ENCODE data around the gene RXRA. TPM values are rescaled to one million over a fixed set of nuclear protein-coding genes. Genes with fewer than 3 reads are reported as not detected.

Gene RXRA
- total RNA-seq, 1 donor: 26.4 TPM

GRCh38 chr9:134301387-134302129 is 24.7 kb upstream of the RXRA start:
- Histone ChIP-seq H4K20me1 (ENCODE audit: insufficient read depth, low read length) (no peaks in the 10 kb centered on the region), H3K4me1 (ENCODE audit: insufficient read depth, low read length) (no peaks in the 10 kb centered on the region), H3K4me2 (ENCODE audit: insufficient read depth, low read length) (no peak overlapping the region), H3K27ac (ENCODE audit: low read depth, low read length) (no peak overlapping the region), H3K4me3 (ENCODE audit: insufficient read depth, low read length) (no peak overlapping the region), H2AFZ (ENCODE audit: low read length) (no peak overlapping the region), H3K36me3 (ENCODE audit: insufficient read depth, low read length) (no peaks in the 10 kb centered on the region), H3K79me2 (ENCODE audit: insufficient read depth, low read length) (no peaks in the 10 kb centered on the region), H3K9me3 (ENCODE audit: low read depth, low read length) (no peaks in the 10 kb centered on the region), H3K27me3 (ENCODE audit: insufficient read depth, low read length) (peaks cover 5% of the 10 kb centered on the region)
- peak; percentile 79 for DNase-seq (ENCODE audit: insufficient read length, low spot score, missing footprints)
- TF ChIP-seq CTCF (IDR thresholded peaks at IDR 0.05; ENCODE audit: extremely low read depth, low read depth, low read length): no peak

- no peak for TF ChIP-seq CTCF (IDR thresholded peaks at IDR 0.05; ENCODE audit: extremely low read depth, low read depth, low read length)
- H3K9me3 ChIP-seq (ENCODE audit: low read depth, low read length): no peaks in the 10 kb centered on the region
- no peak overlapping the region for H3K27ac ChIP-seq (ENCODE audit: low read depth, low read length)
- H3K36me3 ChIP-seq (ENCODE audit: insufficient read depth, low read length): no peaks in the 10 kb centered on the region
- no peaks in the 10 kb centered on the region for H4K20me1 ChIP-seq (ENCODE audit: insufficient read depth, low read length)
- no peak overlapping the region for H3K4me2 ChIP-seq (ENCODE audit: insufficient read depth, low read length)
- peaks cover 5% of the 10 kb centered on the region for H3K27me3 ChIP-seq (ENCODE audit: insufficient read depth, low read length)
- no peaks in the 10 kb centered on the region for H3K4me1 ChIP-seq (ENCODE audit: insufficient read depth, low read length)
- H2AFZ ChIP-seq (ENCODE audit: low read length): no peak overlapping the region
- H3K79me2 ChIP-seq (ENCODE audit: insufficient read depth, low read length): no peaks in the 10 kb centered on the region
- no peak for DNase-seq (ENCODE audit: insufficient read length, low spot score, missing footprints)
- H3K4me3 ChIP-seq (ENCODE audit: insufficient read depth, low read length): no peak overlapping the region
Observed at GRCh38 chr9:134302130-134302817, 24.0 kb upstream of the RXRA start.

- Histone ChIP-seq H3K79me2 (ENCODE audit: insufficient read depth, low read length) (no peaks in the 10 kb centered on the region), H3K27ac (ENCODE audit: low read depth, low read length) (no peak overlapping the region), H2AFZ (ENCODE audit: low read length) (no peak overlapping the region), H3K4me2 (ENCODE audit: insufficient read depth, low read length) (no peak overlapping the region), H3K27me3 (ENCODE audit: insufficient read depth, low read length) (peaks cover 12% of the 10 kb centered on the region), H3K4me3 (ENCODE audit: insufficient read depth, low read length) (no peak overlapping the region), H3K9me3 (ENCODE audit: low read depth, low read length) (no peaks in the 10 kb centered on the region), H3K4me1 (ENCODE audit: insufficient read depth, low read length) (no peaks in the 10 kb centered on the region), H3K36me3 (ENCODE audit: insufficient read depth, low read length) (no peaks in the 10 kb centered on the region), H4K20me1 (ENCODE audit: insufficient read depth, low read length) (no peaks in the 10 kb centered on the region)
- peak; percentile 4 for DNase-seq (ENCODE audit: insufficient read length, low spot score, missing footprints)
- no peak for TF ChIP-seq CTCF (IDR thresholded peaks at IDR 0.05; ENCODE audit: extremely low read depth, low read depth, low read length)
Observed at GRCh38 chr9:134303601-134304000, 22.7 kb upstream of the RXRA start.

GRCh38 chr9:134304261-134304660 is 22.0 kb upstream of the RXRA start:
- Histone ChIP-seq H3K79me2 (ENCODE audit: insufficient read depth, low read length) (no peaks in the 10 kb centered on the region), H3K4me1 (ENCODE audit: insufficient read depth, low read length) (no peaks in the 10 kb centered on the region), H3K36me3 (ENCODE audit: insufficient read depth, low read length) (no peaks in the 10 kb centered on the region), H2AFZ (ENCODE audit: low read length) (no peak overlapping the region), H3K4me2 (ENCODE audit: insufficient read depth, low read length) (no peak overlapping the region), H4K20me1 (ENCODE audit: insufficient read depth, low read length) (no peaks in the 10 kb centered on the region), H3K27ac (ENCODE audit: low read depth, low read length) (no peak overlapping the region), H3K27me3 (ENCODE audit: insufficient read depth, low read length) (peaks cover 12% of the 10 kb centered on the region), H3K4me3 (ENCODE audit: insufficient read depth, low read length) (no peak overlapping the region), H3K9me3 (ENCODE audit: low read depth, low read length) (no peaks in the 10 kb centered on the region)
- DNase-seq (ENCODE audit: insufficient read length, low spot score, missing footprints): peak; percentile 34
- no peak for TF ChIP-seq CTCF (IDR thresholded peaks at IDR 0.05; ENCODE audit: extremely low read depth, low read depth, low read length)
